Naive thymus-derived CD4-positive, alpha-beta T cell (primary cell): ENCODE measurements around the gene ATPAF2. TPM values are rescaled to one million over a fixed set of nuclear protein-coding genes. Genes with fewer than 3 reads are reported as not detected.

Experiments used
- ATAC-seq: fragments of 150-1000 bp; cut with Tn5 transposase; 2 replicates; pipeline ENCODE4 v1.10.0; 2021; ENCODE audit warnings: mild to moderate bottlenecking, moderate library complexity
- CTCF ChIA-PET: fragments of 350-600 bp; sonication (Branson Sonifier 250); formaldehyde crosslinking; loops from one replicate; lab custom pipeline; 2021; ENCODE audit warnings: antibody characterized with exemption; lab: Charles Lee
- POLR2A ChIA-PET: fragments of 350-600 bp; sonication (Branson Sonifier 250); formaldehyde crosslinking; loops from one replicate; lab custom pipeline; 2021; ENCODE audit warnings: antibody characterized with exemption, inconsistent platforms; lab: Charles Lee
- DNase-seq, 9 donors: peaks; one replicate each; pipeline versions ENCODE4 v3.0.0 to v3.0.0-alpha.2; 2020 to 2022; ENCODE audit warnings: mixed read lengths in 1 of 9
- H3K27ac ChIP-seq: one replicate; pipeline ENCODE4 v1.7.0; 2013; ENCODE audit warnings: mild to moderate bottlenecking, low read depth, low read length, moderate library complexity
- H3K27me3 ChIP-seq, 2 donors: one replicate each; pipeline ENCODE4 v1.7.0; 2013; ENCODE audit warnings: low read length in 2 of 2, mild to moderate bottlenecking in 2 of 2, moderate library complexity in 2 of 2; ENCODE audit not compliant: control insufficient read depth in 2 of 2, insufficient read depth in 2 of 2
- H3K36me3 ChIP-seq, 3 experiments: 1 replicate in 2 of 3; 2 replicates in 1 of 3; pipeline ENCODE4 v1.7.0; 2013; ENCODE audit warnings: low read length in 3 of 3, mild to moderate bottlenecking in 3 of 3, moderate library complexity in 1 of 3; ENCODE audit not compliant: insufficient read depth in 3 of 3, control insufficient read depth in 2 of 3
- H3K4me1 ChIP-seq, 2 donors: one replicate each; pipeline ENCODE4 v1.7.0; 2013; ENCODE audit warnings: low read length in 2 of 2, mild to moderate bottlenecking in 2 of 2, moderate library complexity in 1 of 2; ENCODE audit not compliant: control insufficient read depth in 2 of 2, insufficient read depth in 2 of 2
- H3K4me3 ChIP-seq: 2 replicates; pipeline ENCODE4 v1.7.0; 2013; ENCODE audit warnings: mild to moderate bottlenecking, low read length
- H3K9me3 ChIP-seq, 3 experiments: 1 replicate in 2 of 3; 2 replicates in 1 of 3; pipeline ENCODE4 v1.7.0; 2013; ENCODE audit warnings: low read length in 3 of 3; ENCODE audit not compliant: control insufficient read depth in 2 of 3
- H3K27ac Mint-ChIP-seq, 9 donors: one replicate each; pipeline ENCODE4 v1.8.0; 2020 to 2022; ENCODE audit warnings: mixed read lengths in 9 of 9, mild to moderate bottlenecking in 8 of 9, moderate library complexity in 5 of 9, inconsistent platforms in 2 of 9
- H3K27me3 Mint-ChIP-seq, 5 donors: one replicate each; pipeline ENCODE4 v1.8.0; 2021 to 2022; ENCODE audit warnings: mixed read lengths in 5 of 5, mild to moderate bottlenecking in 1 of 5
- H3K36me3 Mint-ChIP-seq, 5 donors: one replicate each; pipeline ENCODE4 v1.8.0; 2020 to 2022; ENCODE audit warnings: mixed read lengths in 5 of 5, mild to moderate bottlenecking in 3 of 5, inconsistent platforms in 1 of 5
- H3K4me1 Mint-ChIP-seq, 7 donors: one replicate each; pipeline ENCODE4 v1.8.0; 2020 to 2022; ENCODE audit warnings: mixed read lengths in 7 of 7, mild to moderate bottlenecking in 3 of 7, inconsistent platforms in 1 of 7
- H3K4me3 Mint-ChIP-seq, 10 donors: one replicate each; pipeline ENCODE4 v1.8.0; 2020 to 2022; ENCODE audit warnings: mild to moderate bottlenecking in 10 of 10, mixed read lengths in 10 of 10, moderate library complexity in 6 of 10, inconsistent platforms in 2 of 10
- H3K9me3 Mint-ChIP-seq, 11 donors: one replicate each; pipeline ENCODE4 v1.8.0; 2020 to 2022; ENCODE audit warnings: mixed read lengths in 11 of 11, mild to moderate bottlenecking in 4 of 11, inconsistent platforms in 1 of 11, moderate library complexity in 1 of 11
- intact Hi-C, 2 donors: fragments of 100-400 bp; cut with micrococcal nuclease; formaldehyde crosslinking; loops; one replicate each; pipeline ENCODE4 v1.15.1; 2023
- polyA plus RNA-seq, 2 donors: library from polyadenylated mRNA; unstranded; fragments of 300-500 nt; fragmentation: Illumina TruSeq; gene quantifications; one replicate each; pipeline ENCODE4 v1.2.3, GENCODE V29; 2021
- total RNA-seq, 6 experiments: library from RNA in 5 of 6; stranded (reverse) in 5 of 6; gene quantifications; 1 replicate in 5 of 6; 2 replicates in 1 of 6; pipeline ENCODE4 v1.2.3 and lab custom pipeline; 2021 to 2026

Gene ATPAF2
- total and polyA plus RNA-seq, 7 experiments from 2014 or later: 16.3 to 36.7 (median 31.4) TPM

DNA sequence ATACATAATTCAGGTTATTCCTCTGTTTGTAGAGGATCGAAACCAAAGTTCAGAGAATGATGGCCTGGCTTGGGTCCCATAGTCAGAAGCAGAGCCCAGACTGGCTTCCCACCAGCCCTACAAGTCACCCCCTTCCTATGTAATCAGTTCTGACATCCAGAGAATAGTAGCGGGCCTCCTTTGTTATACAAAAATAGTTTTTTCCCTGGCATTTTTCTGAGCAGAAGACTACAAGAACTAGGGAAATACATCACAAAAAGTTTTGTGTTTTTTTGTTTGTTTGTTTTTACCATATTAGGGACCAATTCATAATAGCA lies 19.2 kb downstream of the ATPAF2 start:
- Mint-ChIP-seq H3K4me1 (no peaks in the 10 kb centered on the region), H3K36me3 (peaks cover 0 to 45% (median 3%) of the 10 kb centered on the region in 5 donors), H3K27me3 (no peaks in the 10 kb centered on the region), H3K9me3 (no peaks in the 10 kb centered on the region), H3K4me3 (no peak overlapping the region), H3K27ac (no peak overlapping the region)
- ATAC-seq: no peak
- no peak overlapping the region for H3K27ac ChIP-seq
- no peak overlapping the region for H3K4me3 ChIP-seq
- no peaks in the 10 kb centered on the region for H3K9me3 ChIP-seq
- H3K27me3 ChIP-seq: no peaks in the 10 kb centered on the region
- ChIA-PET POLR2A (no interaction called here), CTCF (no interaction called here)
- DNase-seq: no peak
- intact Hi-C loops: no loop called here
- H3K4me1 ChIP-seq: no peaks in the 10 kb centered on the region
- H3K36me3 ChIP-seq: peaks cover 0 to 47% (median 5%) of the 10 kb centered on the region in 3 experiments

- Histone ChIP-seq H3K27me3 (no peaks in the 10 kb centered on the region), H3K4me3 (no peak overlapping the region), H3K4me1 (no peaks in the 10 kb centered on the region), H3K9me3 (no peaks in the 10 kb centered on the region), H3K27ac (no peak overlapping the region), H3K36me3 (peaks cover 0 to 34% (median 3%) of the 10 kb centered on the region in 3 experiments)
- intact Hi-C loops: no loop called here
- no peak for ATAC-seq
- H3K36me3 Mint-ChIP-seq: peaks cover 0 to 32% (median 5%) of the 10 kb centered on the region in 5 donors
- no peak for DNase-seq
- no peaks in the 10 kb centered on the region for H3K27me3 Mint-ChIP-seq
- ChIA-PET POLR2A (interaction anchor here (0.5 to 0.6 kb wide), 2 partner anchors 28 to 82 kb away, joined by 3 read pairs; no protein-coding TSS in a partner anchor), CTCF (interaction anchor here (0.7 kb wide), 1 partner anchor 137 kb away, joined by 3 read pairs; no protein-coding TSS in a partner anchor)
- no peak overlapping the region for H3K27ac Mint-ChIP-seq
- no peak overlapping the region for H3K4me3 Mint-ChIP-seq
- H3K4me1 Mint-ChIP-seq: no peaks in the 10 kb centered on the region
- no peaks in the 10 kb centered on the region for H3K9me3 Mint-ChIP-seq
These were observed 20.5 kb downstream of the ATPAF2 start for GRCh38 chr17:18018411-18018921.

DNA sequence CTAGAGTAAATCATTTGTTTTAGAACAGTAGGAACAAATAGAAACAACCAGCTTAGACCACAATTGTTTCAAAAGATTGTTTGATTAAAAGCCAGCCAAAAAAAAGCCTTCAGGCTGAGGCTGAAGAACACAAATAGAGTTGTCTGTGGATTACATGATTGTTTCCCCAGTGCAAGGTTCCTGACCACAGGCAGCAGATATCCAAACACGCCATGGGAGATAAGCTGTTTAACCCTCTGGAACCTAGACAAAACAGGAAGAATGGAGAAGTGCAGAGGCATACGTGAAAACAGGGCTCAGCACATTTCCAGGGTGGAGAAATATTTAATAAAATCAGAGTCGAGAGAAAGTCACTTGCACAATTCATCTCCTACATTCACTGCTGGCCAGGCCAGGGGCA lies 21.0 kb downstream of the ATPAF2 start:
- ChIA-PET CTCF (no interaction called here), POLR2A (no interaction called here)
- no peak for ATAC-seq
- Mint-ChIP-seq H3K27ac (no peak overlapping the region), H3K36me3 (peaks cover 0 to 35% (median 8%) of the 10 kb centered on the region in 5 donors), H3K4me3 (no peak overlapping the region), H3K9me3 (no peaks in the 10 kb centered on the region), H3K27me3 (no peaks in the 10 kb centered on the region), H3K4me1 (no peaks in the 10 kb centered on the region)
- Histone ChIP-seq H3K4me3 (no peak overlapping the region), H3K9me3 (no peaks in the 10 kb centered on the region), H3K27me3 (no peaks in the 10 kb centered on the region), H3K36me3 (peaks cover 0 to 34% (median 0%) of the 10 kb centered on the region in 3 experiments), H3K4me1 (no peaks in the 10 kb centered on the region), H3K27ac (no peak overlapping the region)
- intact Hi-C loops: no loop called here
- DNase-seq: no peak

GRCh38 chr17:18016426-18016825 lies 22.5 kb downstream of the ATPAF2 start:
- no peak overlapping the region for H3K4me3 Mint-ChIP-seq
- Histone ChIP-seq H3K36me3 (peaks cover 0 to 32% (median 0%) of the 10 kb centered on the region in 3 experiments), H3K27me3 (no peaks in the 10 kb centered on the region), H3K27ac (no peak overlapping the region), H3K4me1 (no peaks in the 10 kb centered on the region), H3K9me3 (no peaks in the 10 kb centered on the region), H3K4me3 (no peak overlapping the region)
- H3K27ac Mint-ChIP-seq: peak overlapping the region in 1 of 9 donors; percentile 41
- ChIA-PET POLR2A (interaction anchor here (1.0 kb wide), 1 partner anchor 24 kb away, joined by 4 read pairs; no protein-coding TSS in a partner anchor), CTCF (interaction anchor here (0.5 to 0.9 kb wide), 2 partner anchors 16 to 852 kb away, joined by 3 to 4 read pairs; no protein-coding TSS in a partner anchor)
- ATAC-seq (no peak), DNase-seq (no peak)
- H3K4me1 Mint-ChIP-seq: no peaks in the 10 kb centered on the region
- intact Hi-C loops: no loop called here
- H3K36me3 Mint-ChIP-seq: peaks cover 0 to 44% (median 8%) of the 10 kb centered on the region in 5 donors
- H3K9me3 Mint-ChIP-seq: no peaks in the 10 kb centered on the region
- no peaks in the 10 kb centered on the region for H3K27me3 Mint-ChIP-seq

DNA sequence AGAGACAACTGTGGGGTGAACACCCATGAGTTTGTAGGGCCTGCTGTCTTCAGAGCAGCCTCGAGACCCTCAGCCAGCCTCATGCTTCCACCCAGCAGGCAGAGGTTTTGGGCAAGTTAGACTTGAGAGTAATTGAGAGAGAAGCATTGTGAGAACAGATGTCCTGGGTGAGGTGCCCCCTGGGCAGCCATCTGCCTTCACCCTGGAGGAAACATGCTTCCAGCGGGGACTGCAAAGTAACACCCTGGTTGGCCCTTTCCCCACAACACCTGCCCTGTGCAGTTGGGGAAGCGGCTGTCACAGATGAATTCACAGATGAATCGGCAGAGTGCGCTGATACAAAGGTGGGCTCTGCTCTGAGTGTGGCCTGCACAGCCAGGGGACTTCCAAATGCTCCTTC lies 23.4 kb downstream of the ATPAF2 start:
- Mint-ChIP-seq H3K27me3 (no peaks in the 10 kb centered on the region), H3K36me3 (peaks cover 0 to 39% (median 8%) of the 10 kb centered on the region in 5 donors), H3K4me3 (no peak overlapping the region), H3K9me3 (no peaks in the 10 kb centered on the region), H3K27ac (no peak overlapping the region), H3K4me1 (no peaks in the 10 kb centered on the region)
- no peak overlapping the region for H3K27ac ChIP-seq
- intact Hi-C loops: no loop called here
- no peak overlapping the region for H3K4me3 ChIP-seq
- ChIA-PET POLR2A (interaction anchor here (1.0 kb wide), 1 partner anchor 24 kb away, joined by 4 read pairs; no protein-coding TSS in a partner anchor), CTCF (no interaction called here)
- ATAC-seq: no peak
- no peak for DNase-seq
- no peaks in the 10 kb centered on the region for H3K9me3 ChIP-seq
- H3K4me1 ChIP-seq: no peaks in the 10 kb centered on the region
- peaks cover 0 to 30% (median 0%) of the 10 kb centered on the region in 3 experiments for H3K36me3 ChIP-seq
- H3K27me3 ChIP-seq: no peaks in the 10 kb centered on the region

- ATAC-seq: no peak
- Histone ChIP-seq H3K4me3 (no peak overlapping the region), H3K27me3 (no peaks in the 10 kb centered on the region), H3K4me1 (no peaks in the 10 kb centered on the region), H3K27ac (no peak overlapping the region), H3K9me3 (no peaks in the 10 kb centered on the region), H3K36me3 (peaks cover 0 to 30% (median 0%) of the 10 kb centered on the region in 3 experiments)
- DNase-seq: no peak
- H3K27me3 Mint-ChIP-seq: no peaks in the 10 kb centered on the region
- H3K4me1 Mint-ChIP-seq: no peaks in the 10 kb centered on the region
- H3K36me3 Mint-ChIP-seq: peaks cover 0 to 51% (median 8%) of the 10 kb centered on the region in 5 donors
- ChIA-PET POLR2A (no interaction called here), CTCF (interaction anchor here (0.6 to 0.7 kb wide), 2 partner anchors 263 to 462 kb away, joined by 4 read pairs; no protein-coding TSS in a partner anchor)
- H3K9me3 Mint-ChIP-seq: no peaks in the 10 kb centered on the region
- H3K4me3 Mint-ChIP-seq: no peak overlapping the region
- no peak overlapping the region for H3K27ac Mint-ChIP-seq
- intact Hi-C loops: no loop called here
These were observed 25.0 kb downstream of the ATPAF2 start for GRCh38 chr17:18014006-18014405.

GRCh38 chr17:18011286-18011685 lies 27.7 kb downstream of the ATPAF2 start:
- Mint-ChIP-seq H3K27me3 (no peaks in the 10 kb centered on the region), H3K27ac (no peak overlapping the region), H3K36me3 (peaks cover 0 to 50% (median 5%) of the 10 kb centered on the region in 5 donors), H3K4me3 (no peak overlapping the region), H3K4me1 (peaks cover 0 to 2% (median 0%) of the 10 kb centered on the region in 7 donors), H3K9me3 (peaks cover 0 to 1% (median 0%) of the 10 kb centered on the region in 11 donors)
- Histone ChIP-seq H3K36me3 (peaks cover 0 to 36% (median 0%) of the 10 kb centered on the region in 3 experiments), H3K27ac (no peak overlapping the region), H3K9me3 (no peaks in the 10 kb centered on the region), H3K27me3 (no peaks in the 10 kb centered on the region), H3K4me1 (no peaks in the 10 kb centered on the region), H3K4me3 (no peak overlapping the region)
- ATAC-seq (no peak), DNase-seq (no peak)
- POLR2A ChIA-PET: no interaction called here
- CTCF ChIA-PET: no interaction called here
- intact Hi-C loops: no loop called here
